ENCODE measurements around the gene FBXL14. TPM values are rescaled to one million over a fixed set of nuclear protein-coding genes. Genes with fewer than 3 reads are reported as not detected.

FBXL14 gene
- total and polyA plus RNA-seq, 2 experiments from 2014 or later: 1.9 to 9.3 TPM

GRCh38 chr12:1607940-1608712, 13.7 kb upstream of the FBXL14 start:
- Histone ChIP-seq H3K4me1 (ENCODE audit: insufficient read depth) (peaks cover 71% of the 10 kb centered on the region), H3K36me3 (ENCODE audit: low read depth) (no peaks in the 10 kb centered on the region), H3K27me3 (replicated peaks; ENCODE audit: insufficient read depth) (no peaks in the 10 kb centered on the region), H3K79me2 (ENCODE audit: insufficient read depth) (peaks cover 83% of the 10 kb centered on the region), H3K4me2 (ENCODE audit: unreplicated experiment) (peak overlapping the region; percentile 63), H3K9ac (peak overlapping the region; percentile 58), H3K4me3 (no peak overlapping the region), H4K20me1 (ENCODE audit: insufficient read depth) (no peaks in the 10 kb centered on the region), H2AFZ (no peak overlapping the region), H3K9me3 (ENCODE audit: low read depth) (no peaks in the 10 kb centered on the region), H3K27ac (peak overlapping the region; percentile 90), H3K9me2 (ENCODE audit: insufficient read depth) (no peaks in the 10 kb centered on the region), H3F3A (ENCODE audit: insufficient read depth) (peaks cover 88% of the 10 kb centered on the region)
- 76% methylated on average over 3 of the region's 3 CpGs for WGBS, 2 experiments (ENCODE audit: low coverage in 1 of 2, low lambda C conversion rate in 2 of 2, missing lambda C conversion rate in 2 of 2)
- DNase-seq: peak; percentile 80
- TF ChIP-seq EZH2 (IDR thresholded peaks at IDR 0.05; ENCODE audit: insufficient read depth, poor library complexity, severe bottlenecking) (no peak), EZH2phosphoT487 (IDR thresholded peaks at IDR 0.05; ENCODE audit: insufficient read depth, low read depth) (no peak)
- in situ Hi-C loops (cut with MboI): no loop called here

GRCh38 chr12:1606021-1606622, 11.7 kb upstream of the FBXL14 start:
- in situ Hi-C loops (cut with MboI): no loop called here
- Histone ChIP-seq H3K9ac (peak overlapping the region; percentile 67), H3K4me1 (ENCODE audit: insufficient read depth) (peaks cover 70% of the 10 kb centered on the region), H3K9me2 (ENCODE audit: insufficient read depth) (no peaks in the 10 kb centered on the region), H3K79me2 (ENCODE audit: insufficient read depth) (peaks cover 85% of the 10 kb centered on the region), H3K27ac (peak overlapping the region; percentile 90), H3K36me3 (ENCODE audit: low read depth) (no peaks in the 10 kb centered on the region), H3K9me3 (ENCODE audit: low read depth) (no peaks in the 10 kb centered on the region), H2AFZ (peak overlapping the region; percentile 40; the same call in 1 of the 2 replicates), H3K4me3 (peak overlapping the region; percentile 69), H3K4me2 (ENCODE audit: unreplicated experiment) (peak overlapping the region; percentile 84), H4K20me1 (ENCODE audit: insufficient read depth) (no peaks in the 10 kb centered on the region), H3K27me3 (replicated peaks; ENCODE audit: insufficient read depth) (no peaks in the 10 kb centered on the region), H3F3A (ENCODE audit: insufficient read depth) (peaks cover 85% of the 10 kb centered on the region)
- WGBS, 2 experiments (ENCODE audit: low coverage in 1 of 2, low lambda C conversion rate in 2 of 2, missing lambda C conversion rate in 2 of 2): 1 to 2% methylated on average over 12 of the region's 12 CpGs
- no peak for TF ChIP-seq EZH2 (IDR thresholded peaks at IDR 0.05; ENCODE audit: insufficient read depth, poor library complexity, severe bottlenecking)
- no peak for TF ChIP-seq EZH2phosphoT487 (IDR thresholded peaks at IDR 0.05; ENCODE audit: insufficient read depth, low read depth)
- peak; percentile 93 for DNase-seq

- Histone ChIP-seq H3K79me2 (ENCODE audit: insufficient read depth) (peaks cover 85% of the 10 kb centered on the region), H3K9me3 (ENCODE audit: low read depth) (no peaks in the 10 kb centered on the region), H2AFZ (peak overlapping the region; percentile 40; the same call in 1 of the 2 replicates), H3K9me2 (ENCODE audit: insufficient read depth) (no peaks in the 10 kb centered on the region), H3K36me3 (ENCODE audit: low read depth) (no peaks in the 10 kb centered on the region), H3K4me1 (ENCODE audit: insufficient read depth) (peaks cover 72% of the 10 kb centered on the region), H3K4me2 (ENCODE audit: unreplicated experiment) (peak overlapping the region; percentile 84), H4K20me1 (ENCODE audit: insufficient read depth) (no peaks in the 10 kb centered on the region), H3K9ac (peak overlapping the region; percentile 67), H3K4me3 (peak overlapping the region; percentile 69), H3K27me3 (replicated peaks; ENCODE audit: insufficient read depth) (no peaks in the 10 kb centered on the region), H3K27ac (peak overlapping the region; percentile 90), H3F3A (ENCODE audit: insufficient read depth) (peaks cover 81% of the 10 kb centered on the region)
- TF ChIP-seq EZH2phosphoT487 (IDR thresholded peaks at IDR 0.05; ENCODE audit: insufficient read depth, low read depth): no peak
- TF ChIP-seq EZH2 (IDR thresholded peaks at IDR 0.05; ENCODE audit: insufficient read depth, poor library complexity, severe bottlenecking): no peak
- in situ Hi-C loops (cut with MboI): no loop called here
- peak; percentile 91 for DNase-seq
- WGBS, 2 experiments (ENCODE audit: low coverage in 1 of 2, low lambda C conversion rate in 2 of 2, missing lambda C conversion rate in 2 of 2): 1 to 3% methylated on average over 22 of the region's 22 CpGs
Measured at GRCh38 chr12:1605129-1606020, 11.0 kb upstream of the FBXL14 start.

GRCh38 chr12:1604464-1604863, 10.1 kb upstream of the FBXL14 start:
- Histone ChIP-seq H4K20me1 (ENCODE audit: insufficient read depth) (no peaks in the 10 kb centered on the region), H3K9ac (peak overlapping the region; percentile 11; the same call in 1 of the 2 replicates), H2AFZ (no peak overlapping the region), H3F3A (ENCODE audit: insufficient read depth) (peaks cover 79% of the 10 kb centered on the region), H3K4me3 (no peak overlapping the region), H3K27ac (peak overlapping the region; percentile 50), H3K27me3 (replicated peaks; ENCODE audit: insufficient read depth) (no peaks in the 10 kb centered on the region), H3K79me2 (ENCODE audit: insufficient read depth) (peaks cover 85% of the 10 kb centered on the region), H3K9me2 (ENCODE audit: insufficient read depth) (no peaks in the 10 kb centered on the region), H3K9me3 (ENCODE audit: low read depth) (no peaks in the 10 kb centered on the region), H3K4me2 (ENCODE audit: unreplicated experiment) (peak overlapping the region; percentile 24), H3K4me1 (ENCODE audit: insufficient read depth) (peaks cover 72% of the 10 kb centered on the region), H3K36me3 (ENCODE audit: low read depth) (no peaks in the 10 kb centered on the region)
- DNase-seq: no peak
- in situ Hi-C loops (cut with MboI): no loop called here
- WGBS, 2 experiments (ENCODE audit: low coverage in 1 of 2, low lambda C conversion rate in 2 of 2, missing lambda C conversion rate in 2 of 2): 47 to 52% methylated on average over 3 of the region's 3 CpGs
- TF ChIP-seq EZH2 (IDR thresholded peaks at IDR 0.05; ENCODE audit: insufficient read depth, poor library complexity, severe bottlenecking) (no peak), EZH2phosphoT487 (IDR thresholded peaks at IDR 0.05; ENCODE audit: insufficient read depth, low read depth) (no peak)

Data from GM23248 (cell line).